HEK293 (cell line): ENCODE data around the gene RIPK1.
A peak's percentile ranks its signal among the peaks of the same experiment; 100 is the strongest.

Experiments
- CTCF ChIA-PET: fragments of 350-600 bp; formaldehyde crosslinking; extraction: SDS; loops from one replicate; lab custom pipeline; 2021; ENCODE audit warnings: antibody characterized with exemption; lab: Yijun Ruan, JAX
- POLR2A ChIA-PET: fragments of 300-600 bp; formaldehyde crosslinking; extraction: SDS; loops from one replicate; lab custom pipeline; 2020; ENCODE audit warnings: antibody characterized with exemption, inconsistent platforms; lab: Yijun Ruan, JAX
- H3K27ac ChIP-seq: fragments of 200-500 bp; sonication (Bioruptor generic); 2 replicates; pipeline ENCODE4 v1.5.1; 2014; ENCODE audit warnings: low read depth, low read length, control low read depth, inconsistent platforms; ENCODE audit errors: extremely low read depth
- H3K36me3 ChIP-seq, 2 experiments: fragments of 200-500 bp in 1 of 2; sonication (Bioruptor generic) in 1 of 2; 1 replicate in 1 of 2; 2 replicates in 1 of 2; pipeline ENCODE4 v1.5.1; 2014 to 2017; ENCODE audit warnings: inconsistent platforms in 2 of 2, low read length in 2 of 2; ENCODE audit not compliant: control insufficient read depth in 2 of 2, insufficient read depth in 1 of 2
- H3K4me1 ChIP-seq: fragments of 200-500 bp; sonication (Bioruptor generic); 2 replicates; pipeline ENCODE4 v1.5.1; 2014; ENCODE audit warnings: mild to moderate bottlenecking, low read length, inconsistent platforms; ENCODE audit not compliant: control insufficient read depth, insufficient read depth
- H3K4me3 ChIP-seq: 2 replicates; pipeline ENCODE4 v1.5.1; 2011; ENCODE audit warnings: low read depth, mild to moderate bottlenecking, control low read depth, low read length, moderate library complexity
- H3K9me3 ChIP-seq: fragments of 200-500 bp; sonication (Bioruptor generic); 2 replicates; pipeline ENCODE4 v1.5.1; 2014; ENCODE audit warnings: low read depth, low read length, inconsistent platforms; ENCODE audit not compliant: control insufficient read depth, insufficient read depth
- FEZF1 ChIP-seq: fragments of 450-650 bp; formaldehyde crosslinking; IDR thresholded peaks from 2 replicates; pipeline ENCODE4 v1.5.1; 2016; ENCODE audit warnings: missing biosample characterization, missing genetic modification characterization
- GFI1B ChIP-seq: fragments of 450-650 bp; formaldehyde crosslinking; IDR thresholded peaks from 2 replicates; pipeline ENCODE4 v1.5.1; 2016; ENCODE audit warnings: missing biosample characterization, missing genetic modification characterization
- MEIS1 ChIP-seq: sonication (generic); formaldehyde crosslinking; IDR thresholded peaks from 2 replicates; pipeline ENCODE4 v1.8.1; 2022; ENCODE audit warnings: missing genetic modification reagents, mild to moderate bottlenecking, borderline replicate concordance
- OSR2 ChIP-seq: fragments of 450-650 bp; formaldehyde crosslinking; IDR thresholded peaks from 2 replicates; pipeline ENCODE4 v1.5.1; 2016; ENCODE audit warnings: missing biosample characterization, missing genetic modification characterization
- REPIN1 ChIP-seq: fragments of 450-650 bp; formaldehyde crosslinking; IDR thresholded peaks from 2 replicates; pipeline ENCODE4 v1.5.1; 2017; ENCODE audit warnings: missing biosample characterization, missing genetic modification characterization, low read depth
- ZNF174 ChIP-seq: fragments of 450-650 bp; formaldehyde crosslinking; IDR thresholded peaks from 2 replicates; pipeline ENCODE4 v1.5.0; 2017; ENCODE audit warnings: missing biosample characterization, mild to moderate bottlenecking, missing genetic modification characterization
- ZNF184 ChIP-seq: fragments of 450-650 bp; IDR thresholded peaks from 2 replicates; pipeline ENCODE4 v1.5.1; 2018; ENCODE audit warnings: missing biosample characterization, mild to moderate bottlenecking, missing genetic modification characterization
- ZNF19 ChIP-seq: fragments of 450-650 bp; formaldehyde crosslinking; IDR thresholded peaks from 2 replicates; pipeline ENCODE4; 2016; ENCODE audit warnings: missing biosample characterization, missing genetic modification characterization, low read depth
- ZNF266 ChIP-seq: fragments of 450-650 bp; formaldehyde crosslinking; IDR thresholded peaks from 2 replicates; pipeline ENCODE4 v1.5.1; 2016; ENCODE audit warnings: missing biosample characterization, missing genetic modification characterization, low read depth
- ZNF292 ChIP-seq: fragments of 450-650 bp; formaldehyde crosslinking; IDR thresholded peaks from 2 replicates; pipeline ENCODE4 v1.5.1; 2016; ENCODE audit warnings: low read depth, missing biosample characterization, missing genetic modification characterization, borderline replicate concordance
- ZNF302 ChIP-seq: fragments of 450-650 bp; formaldehyde crosslinking; IDR thresholded peaks from 2 replicates; pipeline ENCODE4 v1.5.1; 2016; ENCODE audit warnings: missing biosample characterization, missing genetic modification characterization, low read depth
- ZNF423 ChIP-seq: fragments of 450-650 bp; formaldehyde crosslinking; IDR thresholded peaks from 2 replicates; pipeline ENCODE4 v1.5.1; 2016; ENCODE audit warnings: missing biosample characterization, missing genetic modification characterization
- ZNF530 ChIP-seq: fragments of 450-650 bp; formaldehyde crosslinking; IDR thresholded peaks from 2 replicates; pipeline ENCODE4 v1.5.1; 2016; ENCODE audit warnings: low read depth, missing biosample characterization, missing genetic modification characterization
- ZNF548 ChIP-seq: fragments of 450-650 bp; formaldehyde crosslinking; IDR thresholded peaks from 2 replicates; pipeline ENCODE4 v1.5.1; 2016; ENCODE audit warnings: missing biosample characterization, missing genetic modification characterization
- ZNF600 ChIP-seq: fragments of 450-650 bp; formaldehyde crosslinking; IDR thresholded peaks from 2 replicates; pipeline ENCODE4 v1.5.1; 2016; ENCODE audit warnings: missing biosample characterization, missing genetic modification characterization
- ZNF610 ChIP-seq: fragments of 450-650 bp; formaldehyde crosslinking; IDR thresholded peaks from 2 replicates; pipeline ENCODE4 v1.5.1; 2016; ENCODE audit warnings: missing biosample characterization, missing genetic modification characterization, borderline replicate concordance
- ZNF768 ChIP-seq: fragments of 450-650 bp; formaldehyde crosslinking; IDR thresholded peaks from 2 replicates; pipeline ENCODE4 v1.5.1; 2018; ENCODE audit warnings: missing biosample characterization, mild to moderate bottlenecking, missing genetic modification characterization
- TF ChIP-seq, protein P1 (sequence below): fragments of 450-650 bp; formaldehyde crosslinking; IDR thresholded peaks from 2 replicates; pipeline ENCODE4 v1.5.1; 2016; ENCODE audit warnings: missing biosample characterization, missing genetic modification characterization
- TF ChIP-seq, protein P2 (sequence below): fragments of 450-650 bp; formaldehyde crosslinking; IDR thresholded peaks from 2 replicates; pipeline ENCODE4 v1.5.1; 2016; ENCODE audit warnings: missing biosample characterization, missing genetic modification characterization
- TF ChIP-seq, protein P3 (sequence below): fragments of 450-650 bp; formaldehyde crosslinking; IDR thresholded peaks from 2 replicates; pipeline ENCODE4 v1.5.1; 2016; ENCODE audit warnings: missing biosample characterization, missing genetic modification characterization
- TF ChIP-seq, protein P4 (sequence below): fragments of 450-650 bp; formaldehyde crosslinking; IDR thresholded peaks from 2 replicates; pipeline ENCODE4 v1.5.1; 2016; ENCODE audit warnings: missing biosample characterization, missing genetic modification characterization, borderline replicate concordance
- TF ChIP-seq, protein P5 (sequence below): fragments of 450-650 bp; formaldehyde crosslinking; IDR thresholded peaks from 2 replicates; pipeline ENCODE4 v1.5.1; 2017; ENCODE audit warnings: missing biosample characterization, missing genetic modification characterization
- TF ChIP-seq, protein P6 (sequence below): fragments of 450-650 bp; IDR thresholded peaks from 2 replicates; pipeline ENCODE4 v1.5.1; 2018; ENCODE audit warnings: missing biosample characterization, mild to moderate bottlenecking, missing genetic modification characterization

RIPK1 gene

DNA sequence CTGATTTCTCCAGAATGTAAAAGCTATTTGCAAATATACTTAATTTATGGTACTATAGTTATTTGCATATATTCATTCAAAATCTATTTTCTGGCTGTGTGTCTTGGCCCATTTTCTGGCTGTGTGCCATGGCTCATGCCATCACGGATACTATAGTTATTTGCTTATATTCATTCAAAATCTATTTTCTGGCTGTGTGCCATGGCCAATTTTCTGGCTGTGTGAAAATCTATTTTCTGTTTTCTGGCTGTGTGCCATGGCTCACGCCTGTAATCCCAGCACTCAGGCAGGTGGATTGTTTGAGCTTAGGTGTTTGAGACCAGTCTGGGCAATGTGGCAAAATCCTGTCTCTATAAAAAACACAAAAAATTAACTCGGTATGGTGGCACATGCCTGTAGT, 28.9 kb upstream of the RIPK1 start (continued):
- TF ChIP-seq, protein P1, sequence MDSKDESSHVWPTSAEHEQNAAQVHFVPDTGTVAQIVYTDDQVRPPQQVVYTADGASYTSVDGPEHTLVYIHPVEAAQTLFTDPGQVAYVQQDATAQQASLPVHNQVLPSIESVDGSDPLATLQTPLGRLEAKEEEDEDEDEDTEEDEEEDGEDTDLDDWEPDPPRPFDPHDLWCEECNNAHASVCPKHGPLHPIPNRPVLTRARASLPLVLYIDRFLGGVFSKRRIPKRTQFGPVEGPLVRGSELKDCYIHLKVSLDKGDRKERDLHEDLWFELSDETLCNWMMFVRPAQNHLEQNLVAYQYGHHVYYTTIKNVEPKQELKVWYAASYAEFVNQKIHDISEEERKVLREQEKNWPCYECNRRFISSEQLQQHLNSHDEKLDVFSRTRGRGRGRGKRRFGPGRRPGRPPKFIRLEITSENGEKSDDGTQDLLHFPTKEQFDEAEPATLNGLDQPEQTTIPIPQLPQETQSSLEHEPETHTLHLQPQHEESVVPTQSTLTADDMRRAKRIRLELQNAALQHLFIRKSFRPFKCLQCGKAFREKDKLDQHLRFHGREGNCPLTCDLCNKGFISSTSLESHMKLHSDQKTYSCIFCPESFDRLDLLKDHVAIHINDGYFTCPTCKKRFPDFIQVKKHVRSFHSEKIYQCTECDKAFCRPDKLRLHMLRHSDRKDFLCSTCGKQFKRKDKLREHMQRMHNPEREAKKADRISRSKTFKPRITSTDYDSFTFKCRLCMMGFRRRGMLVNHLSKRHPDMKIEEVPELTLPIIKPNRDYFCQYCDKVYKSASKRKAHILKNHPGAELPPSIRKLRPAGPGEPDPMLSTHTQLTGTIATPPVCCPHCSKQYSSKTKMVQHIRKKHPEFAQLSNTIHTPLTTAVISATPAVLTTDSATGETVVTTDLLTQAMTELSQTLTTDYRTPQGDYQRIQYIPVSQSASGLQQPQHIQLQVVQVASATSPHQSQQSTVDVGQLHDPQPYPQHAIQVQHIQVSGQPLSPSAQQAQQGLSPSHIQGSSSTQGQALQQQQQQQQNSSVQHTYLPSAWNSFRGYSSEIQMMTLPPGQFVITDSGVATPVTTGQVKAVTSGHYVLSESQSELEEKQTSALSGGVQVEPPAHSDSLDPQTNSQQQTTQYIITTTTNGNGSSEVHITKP (tag by site-specific recombination) = 0 out of 2 replicates have a peak, but pooled peaks have one; percentile 35
- no peak for TF ChIP-seq ZNF302
- TF ChIP-seq ZNF548 (tag by site-specific recombination) = no peak
- no peak for TF ChIP-seq OSR2 (tag by site-specific recombination)
- no peak for TF ChIP-seq ZNF423 (tag by site-specific recombination)
- TF ChIP-seq, protein P2, sequence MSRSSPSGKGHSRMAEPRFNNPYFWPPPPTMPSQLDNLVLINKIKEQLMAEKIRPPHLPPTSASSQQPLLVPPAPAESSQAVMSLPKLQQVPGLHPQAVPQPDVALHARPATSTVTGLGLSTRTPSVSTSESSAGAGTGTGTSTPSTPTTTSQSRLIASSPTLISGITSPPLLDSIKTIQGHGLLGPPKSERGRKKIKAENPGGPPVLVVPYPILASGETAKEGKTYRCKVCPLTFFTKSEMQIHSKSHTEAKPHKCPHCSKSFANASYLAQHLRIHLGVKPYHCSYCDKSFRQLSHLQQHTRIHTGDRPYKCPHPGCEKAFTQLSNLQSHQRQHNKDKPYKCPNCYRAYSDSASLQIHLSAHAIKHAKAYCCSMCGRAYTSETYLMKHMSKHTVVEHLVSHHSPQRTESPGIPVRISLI (tag by site-specific recombination) = no peak
- TF ChIP-seq REPIN1 = no peak
- TF ChIP-seq, protein P3, sequence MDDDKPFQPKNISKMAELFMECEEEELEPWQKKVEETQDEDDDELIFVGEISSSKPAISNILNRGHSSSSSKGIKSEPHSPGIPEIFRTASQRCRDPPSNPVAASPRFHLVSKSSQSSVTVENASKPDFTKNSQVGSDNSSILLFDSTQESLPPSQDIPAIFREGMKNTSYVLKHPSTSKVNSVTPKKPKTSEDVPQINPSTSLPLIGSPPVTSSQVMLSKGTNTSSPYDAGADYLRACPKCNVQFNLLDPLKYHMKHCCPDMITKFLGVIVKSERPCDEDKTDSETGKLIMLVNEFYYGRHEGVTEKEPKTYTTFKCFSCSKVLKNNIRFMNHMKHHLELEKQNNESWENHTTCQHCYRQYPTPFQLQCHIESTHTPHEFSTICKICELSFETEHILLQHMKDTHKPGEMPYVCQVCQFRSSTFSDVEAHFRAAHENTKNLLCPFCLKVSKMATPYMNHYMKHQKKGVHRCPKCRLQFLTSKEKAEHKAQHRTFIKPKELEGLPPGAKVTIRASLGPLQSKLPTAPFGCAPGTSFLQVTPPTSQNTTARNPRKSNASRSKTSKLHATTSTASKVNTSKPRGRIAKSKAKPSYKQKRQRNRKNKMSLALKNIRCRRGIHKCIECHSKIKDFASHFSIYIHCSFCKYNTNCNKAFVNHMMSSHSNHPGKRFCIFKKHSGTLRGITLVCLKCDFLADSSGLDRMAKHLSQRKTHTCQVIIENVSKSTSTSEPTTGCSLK (tag by site-specific recombination) = no peak
- TF ChIP-seq ZNF266 (tag by site-specific recombination) = no peak
- TF ChIP-seq, protein P4, sequence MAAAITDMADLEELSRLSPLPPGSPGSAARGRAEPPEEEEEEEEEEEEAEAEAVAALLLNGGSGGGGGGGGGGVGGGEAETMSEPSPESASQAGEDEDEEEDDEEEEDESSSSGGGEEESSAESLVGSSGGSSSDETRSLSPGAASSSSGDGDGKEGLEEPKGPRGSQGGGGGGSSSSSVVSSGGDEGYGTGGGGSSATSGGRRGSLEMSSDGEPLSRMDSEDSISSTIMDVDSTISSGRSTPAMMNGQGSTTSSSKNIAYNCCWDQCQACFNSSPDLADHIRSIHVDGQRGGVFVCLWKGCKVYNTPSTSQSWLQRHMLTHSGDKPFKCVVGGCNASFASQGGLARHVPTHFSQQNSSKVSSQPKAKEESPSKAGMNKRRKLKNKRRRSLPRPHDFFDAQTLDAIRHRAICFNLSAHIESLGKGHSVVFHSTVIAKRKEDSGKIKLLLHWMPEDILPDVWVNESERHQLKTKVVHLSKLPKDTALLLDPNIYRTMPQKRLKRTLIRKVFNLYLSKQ (tag by site-specific recombination) = no peak
- TF ChIP-seq ZNF184 (tag by site-specific recombination) = peak; percentile 68; the same call in 1 of the 2 replicates
- TF ChIP-seq ZNF174 (tag by site-specific recombination) = no peak
- no peak for TF ChIP-seq ZNF768 (tag by site-specific recombination)
- TF ChIP-seq, protein P5, sequence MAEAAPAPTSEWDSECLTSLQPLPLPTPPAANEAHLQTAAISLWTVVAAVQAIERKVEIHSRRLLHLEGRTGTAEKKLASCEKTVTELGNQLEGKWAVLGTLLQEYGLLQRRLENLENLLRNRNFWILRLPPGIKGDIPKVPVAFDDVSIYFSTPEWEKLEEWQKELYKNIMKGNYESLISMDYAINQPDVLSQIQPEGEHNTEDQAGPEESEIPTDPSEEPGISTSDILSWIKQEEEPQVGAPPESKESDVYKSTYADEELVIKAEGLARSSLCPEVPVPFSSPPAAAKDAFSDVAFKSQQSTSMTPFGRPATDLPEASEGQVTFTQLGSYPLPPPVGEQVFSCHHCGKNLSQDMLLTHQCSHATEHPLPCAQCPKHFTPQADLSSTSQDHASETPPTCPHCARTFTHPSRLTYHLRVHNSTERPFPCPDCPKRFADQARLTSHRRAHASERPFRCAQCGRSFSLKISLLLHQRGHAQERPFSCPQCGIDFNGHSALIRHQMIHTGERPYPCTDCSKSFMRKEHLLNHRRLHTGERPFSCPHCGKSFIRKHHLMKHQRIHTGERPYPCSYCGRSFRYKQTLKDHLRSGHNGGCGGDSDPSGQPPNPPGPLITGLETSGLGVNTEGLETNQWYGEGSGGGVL = no peak
- no peak for TF ChIP-seq ZNF19 (tag by site-specific recombination)

DNA sequence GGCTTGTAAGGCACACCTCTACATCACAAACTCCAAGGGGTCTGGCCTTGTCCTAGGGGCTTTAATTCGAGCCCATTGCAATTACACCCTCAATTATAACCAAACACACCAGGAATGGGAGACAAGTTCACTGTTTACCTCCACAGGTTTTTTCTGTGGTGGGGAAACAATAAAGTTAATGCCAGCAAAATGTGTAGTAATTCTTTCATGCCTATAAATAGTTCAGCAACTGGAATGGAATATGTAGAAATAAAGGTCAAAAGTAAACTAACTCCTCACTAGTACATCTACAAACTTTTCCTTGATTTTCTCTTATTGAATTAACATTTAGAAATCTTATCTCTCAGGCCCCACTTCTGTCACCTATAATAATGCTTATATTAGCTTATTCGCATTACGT, 27.1 kb upstream of the RIPK1 start:
- no peak overlapping the region for H3K4me3 ChIP-seq
- H3K27ac ChIP-seq = no peak overlapping the region
- no peaks in the 10 kb centered on the region for H3K9me3 ChIP-seq
- H3K4me1 ChIP-seq = peaks cover 11% of the 10 kb centered on the region
- ChIA-PET CTCF (interaction anchor here (0.6 to 1.6 kb wide), 5 partner anchors 11 to 195 kb away, joined by 3 to 5 read pairs (median 3); no protein-coding TSS in a partner anchor), POLR2A (interaction anchor here (1.4 kb wide), 1 partner anchor 18 kb away, joined by 3 read pairs; no protein-coding TSS in a partner anchor)
- H3K36me3 ChIP-seq = no peaks in the 10 kb centered on the region
- TF ChIP-seq ZNF600 (no peak), ZNF292 (tag by site-specific recombination) (no peak), GFI1B (no peak), MEIS1 (CRISPR knock-in tag) (no peak), ZNF610 (tag by site-specific recombination) (no peak), ZNF530 (no peak), FEZF1 (tag by site-specific recombination) (no peak)
- TF ChIP-seq, protein P6, sequence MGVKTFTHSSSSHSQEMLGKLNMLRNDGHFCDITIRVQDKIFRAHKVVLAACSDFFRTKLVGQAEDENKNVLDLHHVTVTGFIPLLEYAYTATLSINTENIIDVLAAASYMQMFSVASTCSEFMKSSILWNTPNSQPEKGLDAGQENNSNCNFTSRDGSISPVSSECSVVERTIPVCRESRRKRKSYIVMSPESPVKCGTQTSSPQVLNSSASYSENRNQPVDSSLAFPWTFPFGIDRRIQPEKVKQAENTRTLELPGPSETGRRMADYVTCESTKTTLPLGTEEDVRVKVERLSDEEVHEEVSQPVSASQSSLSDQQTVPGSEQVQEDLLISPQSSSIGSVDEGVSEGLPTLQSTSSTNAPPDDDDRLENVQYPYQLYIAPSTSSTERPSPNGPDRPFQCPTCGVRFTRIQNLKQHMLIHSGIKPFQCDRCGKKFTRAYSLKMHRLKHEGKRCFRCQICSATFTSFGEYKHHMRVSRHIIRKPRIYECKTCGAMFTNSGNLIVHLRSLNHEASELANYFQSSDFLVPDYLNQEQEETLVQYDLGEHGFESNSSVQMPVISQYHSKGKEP (tag by site-specific recombination) = no peak
